HG03575 (cell line): ENCODE measurements around the gene HDGFL2.

Experiments used
- ATAC-seq: cut with Tn5 transposase; IDR thresholded peaks from one replicate; pipeline ENCODE4 v1.9.1; 2021; ENCODE audit not compliant: unreplicated experiment, insufficient number of reproducible peaks, low FRiP score; ENCODE audit errors: extremely low read depth

HDGFL2 gene

GRCh38 chr19:4443966-4444764 lies 27.9 kb upstream of the HDGFL2 start:
- ATAC-seq: no peak

- ATAC-seq: no peak
Observed at GRCh38 chr19:4444765-4445741, 27.0 kb upstream of the HDGFL2 start.

DNA sequence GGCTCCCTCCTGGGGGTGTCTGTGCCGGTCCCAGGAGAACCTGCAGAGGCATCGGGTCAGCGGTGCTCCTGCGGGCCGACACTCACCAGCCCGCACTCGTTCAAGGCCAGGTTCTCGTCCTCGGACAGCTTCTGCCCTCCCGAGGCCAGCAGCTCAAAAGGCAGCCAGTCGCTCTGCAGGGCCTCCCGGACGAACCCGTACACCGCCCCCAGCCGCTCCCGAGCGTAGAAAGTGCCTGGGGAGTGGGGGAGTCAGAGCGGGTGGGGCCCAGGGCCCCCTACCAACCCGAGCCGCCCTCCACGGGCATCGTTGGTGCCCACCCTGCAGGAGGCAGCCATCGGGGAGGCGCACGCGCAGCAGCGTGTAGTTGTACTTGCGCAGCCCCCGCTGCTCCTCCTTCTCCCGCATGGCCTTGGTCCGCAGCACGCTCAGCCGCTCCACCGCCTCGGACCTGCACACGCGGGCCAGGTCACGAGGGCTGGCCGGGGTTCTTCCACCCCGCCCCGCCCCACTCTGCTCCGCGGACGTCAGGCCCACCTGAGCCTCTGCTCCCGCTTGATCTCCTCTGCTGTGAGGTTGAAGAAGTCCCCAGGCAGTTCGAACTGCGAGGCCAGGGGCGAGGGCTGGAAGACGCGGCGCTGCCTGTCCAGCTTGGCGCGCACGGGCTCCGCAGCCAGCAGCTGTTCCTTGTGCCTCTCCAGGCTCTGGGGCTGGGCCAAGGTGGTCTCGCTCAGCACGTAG lies 26.0 kb upstream of the HDGFL2 start:
- ATAC-seq: no peak

DNA sequence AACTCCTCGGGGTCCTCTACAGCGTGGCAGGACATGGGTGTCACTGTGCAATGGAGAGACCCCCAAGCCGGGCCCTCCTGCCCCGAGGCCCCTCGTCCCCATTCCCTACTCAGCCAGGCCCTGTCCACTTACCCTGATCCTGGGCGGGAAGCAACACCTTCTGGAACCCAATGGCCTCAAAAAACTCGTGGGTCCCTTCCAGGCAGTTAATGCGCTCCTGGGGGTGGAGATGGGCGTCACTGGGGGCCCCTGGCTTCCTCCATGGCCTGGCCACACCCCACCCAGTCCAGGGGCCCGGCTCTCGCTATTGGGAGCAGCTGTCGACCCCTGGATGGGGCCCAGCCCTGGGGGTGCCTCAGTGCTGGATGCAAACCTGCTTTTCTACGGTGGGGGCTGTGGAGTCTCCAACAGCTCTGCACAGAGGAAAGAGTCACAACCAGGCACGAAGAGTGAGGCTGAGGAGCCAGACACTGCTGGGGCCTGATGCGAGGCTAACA lies 25.3 kb upstream of the HDGFL2 start:
- ATAC-seq: no peak

GRCh38 chr19:4447327-4448146 lies 24.6 kb upstream of the HDGFL2 start:
- ATAC-seq: no peak

DNA sequence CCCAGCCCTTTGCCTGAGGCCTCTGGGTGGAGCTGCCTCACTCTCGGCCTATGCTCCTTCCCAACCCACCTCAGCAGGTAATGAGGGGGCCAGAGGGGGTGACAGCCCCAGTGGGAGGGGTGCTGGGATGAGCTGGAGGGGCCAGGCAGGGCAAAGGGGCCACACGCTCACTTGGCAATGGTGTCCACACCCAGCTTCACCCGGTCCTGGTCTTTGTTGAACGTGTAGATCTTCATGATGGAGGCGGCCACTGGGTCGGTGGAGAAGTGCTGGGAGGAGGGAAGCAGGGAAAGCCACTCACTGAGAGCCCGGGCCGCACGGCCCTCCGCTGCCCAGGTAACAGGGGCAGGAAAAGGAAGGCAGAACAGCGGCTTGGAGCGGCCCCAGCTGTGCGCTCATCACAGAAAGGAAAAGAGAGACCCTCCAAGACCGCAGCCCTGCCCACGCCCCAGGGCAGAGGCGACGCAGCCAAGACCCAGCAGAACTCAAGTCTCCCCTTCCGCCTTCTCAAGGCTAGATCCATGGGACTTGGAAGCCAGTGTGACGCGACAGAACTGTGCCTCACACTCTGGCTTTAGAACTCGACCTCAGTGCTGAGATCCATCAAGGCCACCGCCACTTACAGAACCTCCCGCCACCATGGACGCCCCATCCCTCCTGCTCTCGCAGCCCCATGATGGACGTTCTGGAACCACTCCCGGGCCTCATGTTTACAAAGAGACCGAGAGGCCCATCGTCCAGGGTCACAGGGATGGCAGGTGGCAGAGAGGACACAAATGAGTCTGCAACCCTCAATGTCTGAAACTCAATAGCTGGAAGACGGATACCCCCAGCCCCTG lies 23.7 kb upstream of the HDGFL2 start:
- no peak for ATAC-seq

GRCh38 chr19:4449022-4449638 lies 23.0 kb upstream of the HDGFL2 start:
- no peak for ATAC-seq

- ATAC-seq: no peak
Observed at GRCh38 chr19:4449639-4450028, 22.5 kb upstream of the HDGFL2 start.

- no peak for ATAC-seq
Observed at GRCh38 chr19:4452230-4452990, 19.7 kb upstream of the HDGFL2 start.

- ATAC-seq: no peak
Observed at GRCh38 chr19:4453232-4454179, 18.6 kb upstream of the HDGFL2 start.

DNA sequence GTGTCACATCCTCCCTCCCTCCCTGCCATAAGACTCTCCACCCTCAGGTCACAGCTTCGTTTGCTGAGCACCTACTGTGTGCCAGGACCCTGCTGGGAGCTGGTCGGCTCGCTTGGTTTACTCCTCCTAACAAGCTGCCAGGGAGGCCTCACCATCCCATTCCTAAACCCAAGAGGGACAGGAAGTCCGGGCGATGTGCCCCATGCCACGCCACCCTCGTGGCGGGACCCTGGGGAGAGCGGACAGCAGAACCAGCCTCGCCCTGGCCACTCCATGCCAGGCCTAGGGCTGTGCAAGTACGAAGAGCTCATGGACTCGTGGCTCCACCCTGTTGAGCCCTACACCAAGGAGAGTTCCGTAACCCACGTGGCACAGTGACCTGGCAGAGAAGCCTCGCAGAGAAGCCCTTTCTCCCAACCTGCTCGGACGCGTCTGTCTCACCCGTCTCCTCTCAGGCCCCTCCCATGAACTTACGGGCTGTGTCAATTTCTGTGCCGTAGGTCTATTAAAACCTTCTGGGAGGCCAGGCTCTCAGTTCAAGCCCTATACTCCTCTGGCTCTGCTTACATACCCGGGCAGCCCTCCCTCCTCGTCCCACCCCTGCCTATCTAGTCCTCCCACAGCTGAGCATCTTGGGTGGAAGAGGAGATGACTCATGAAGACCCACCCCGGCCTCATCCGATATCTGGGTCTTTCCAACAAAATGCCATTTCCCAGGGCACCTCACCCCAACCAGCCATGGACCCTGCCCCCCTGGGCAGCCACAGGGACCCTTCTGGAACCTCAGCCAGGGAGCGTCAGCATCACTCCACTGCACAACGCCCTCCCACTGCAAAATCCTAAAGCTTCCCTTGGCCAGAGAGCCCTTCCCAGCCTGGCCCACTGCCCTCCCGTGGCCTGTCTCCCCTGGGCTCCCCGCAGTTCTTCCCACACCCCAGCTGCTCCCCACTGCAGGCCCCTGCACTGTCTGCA lies 17.1 kb upstream of the HDGFL2 start:
- no peak for ATAC-seq

DNA sequence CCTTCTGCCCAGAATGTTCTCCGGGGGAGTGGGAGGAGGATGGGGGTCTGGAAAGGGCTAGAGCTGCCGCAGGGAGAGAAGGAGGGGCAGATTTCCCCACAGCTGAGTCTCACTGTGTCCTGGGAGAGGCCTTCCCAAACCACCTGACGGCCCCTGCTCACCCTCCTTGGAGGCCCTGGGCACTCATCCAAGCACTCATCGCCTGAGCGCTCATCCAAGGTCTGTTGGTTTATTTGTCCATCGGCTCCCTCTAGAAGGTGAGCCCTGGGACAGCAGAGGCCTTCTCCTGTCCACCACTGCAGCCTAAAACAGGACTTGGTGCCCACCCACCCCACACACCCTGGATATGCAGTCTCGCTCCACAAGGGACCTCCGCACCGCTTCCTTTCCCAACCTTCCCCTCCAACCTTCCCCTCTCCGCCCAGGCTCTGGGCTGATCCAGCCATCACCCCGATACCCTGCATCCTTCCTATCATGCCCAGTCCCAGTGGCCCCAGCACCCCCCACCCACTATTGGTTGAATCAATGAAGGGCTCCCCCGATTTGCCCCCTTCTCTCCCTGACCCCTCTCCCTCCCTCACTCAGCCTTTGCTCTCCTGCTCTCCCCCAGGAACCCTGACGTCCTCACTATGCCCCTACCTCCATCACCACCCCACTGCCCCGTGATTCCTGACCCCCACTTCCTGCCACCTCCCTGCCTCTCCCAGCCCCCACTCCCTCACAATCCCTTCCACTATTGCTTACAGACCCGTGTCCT lies 16.2 kb upstream of the HDGFL2 start:
- no peak for ATAC-seq

- ATAC-seq: no peak
Observed at GRCh38 chr19:4456476-4456842, 15.6 kb upstream of the HDGFL2 start.
